OCI-LY7 (cell line): ENCODE results near the gene APBB1IP.

Source experiments
- EZH2phosphoT487 ChIP-seq: fragments of 200-600 bp; sonication (generic); IDR thresholded peaks from 2 replicates; pipeline ENCODE4 v1.6.1; 2018; ENCODE audit warnings: low read depth, borderline replicate concordance, mild to moderate bottlenecking, mixed run types, antibody characterized with exemption, low read length, moderate library complexity, mixed read lengths
- TF ChIP-seq, protein P1 (sequence below): fragments of 200-600 bp; sonication (generic); conservative IDR thresholded peaks from 2 replicates; pipeline ENCODE4 v1.5.1; 2014; ENCODE audit warnings: mild to moderate bottlenecking, antibody characterized with exemption, low read length, moderate library complexity, mixed read lengths

DNA sequence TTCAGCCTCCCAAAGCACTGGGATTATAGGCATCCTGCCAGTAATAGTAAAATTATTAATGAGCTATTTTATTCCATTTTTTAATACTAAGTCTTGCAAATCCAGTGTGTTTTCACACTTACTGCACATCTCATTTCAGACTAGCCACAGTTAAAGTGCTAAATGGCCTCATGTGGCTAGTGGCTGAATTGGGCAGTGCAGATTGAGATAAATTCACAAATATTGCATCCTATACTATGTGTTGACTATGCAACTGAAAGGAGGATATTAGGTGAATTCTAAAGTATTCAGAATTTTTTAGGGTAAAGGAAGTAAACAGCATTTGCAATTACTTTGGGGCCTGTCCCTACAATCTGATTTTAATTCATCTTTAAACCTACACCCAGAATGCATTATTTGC, 10.2 kb downstream of the APBB1IP start:
- TF ChIP-seq, protein P1, sequence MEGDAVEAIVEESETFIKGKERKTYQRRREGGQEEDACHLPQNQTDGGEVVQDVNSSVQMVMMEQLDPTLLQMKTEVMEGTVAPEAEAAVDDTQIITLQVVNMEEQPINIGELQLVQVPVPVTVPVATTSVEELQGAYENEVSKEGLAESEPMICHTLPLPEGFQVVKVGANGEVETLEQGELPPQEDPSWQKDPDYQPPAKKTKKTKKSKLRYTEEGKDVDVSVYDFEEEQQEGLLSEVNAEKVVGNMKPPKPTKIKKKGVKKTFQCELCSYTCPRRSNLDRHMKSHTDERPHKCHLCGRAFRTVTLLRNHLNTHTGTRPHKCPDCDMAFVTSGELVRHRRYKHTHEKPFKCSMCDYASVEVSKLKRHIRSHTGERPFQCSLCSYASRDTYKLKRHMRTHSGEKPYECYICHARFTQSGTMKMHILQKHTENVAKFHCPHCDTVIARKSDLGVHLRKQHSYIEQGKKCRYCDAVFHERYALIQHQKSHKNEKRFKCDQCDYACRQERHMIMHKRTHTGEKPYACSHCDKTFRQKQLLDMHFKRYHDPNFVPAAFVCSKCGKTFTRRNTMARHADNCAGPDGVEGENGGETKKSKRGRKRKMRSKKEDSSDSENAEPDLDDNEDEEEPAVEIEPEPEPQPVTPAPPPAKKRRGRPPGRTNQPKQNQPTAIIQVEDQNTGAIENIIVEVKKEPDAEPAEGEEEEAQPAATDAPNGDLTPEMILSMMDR: no peak; the same call in 1 of the 2 replicates
- TF ChIP-seq EZH2phosphoT487: no peak
